GM12874 (cell line): ENCODE data around the gene ECI1.

ENCODE experiments used
- CTCF ChIP-seq: IDR thresholded peaks from 2 replicates; pipeline ENCODE4 v1.5.1; 2011; ENCODE audit warnings: low read depth, mild to moderate bottlenecking, control low read depth, low read length, moderate library complexity; ENCODE audit not compliant: insufficient read depth

ECI1 gene

GRCh38 chr16:2256531-2257140 lies 5.2 kb upstream of the ECI1 start:
- no peak for TF ChIP-seq CTCF

GRCh38 chr16:2253293-2253692 lies 1.9 kb upstream of the ECI1 start:
- TF ChIP-seq CTCF: no peak

GRCh38 chr16:2252806-2253148 lies 1.4 kb upstream of the ECI1 start:
- TF ChIP-seq CTCF: no peak

- TF ChIP-seq CTCF: no peak
These were observed 613 bp downstream of the ECI1 start for GRCh38 chr16:2250652-2251295.

GRCh38 chr16:2246301-2246885 lies 5.0 kb downstream of the ECI1 start:
- TF ChIP-seq CTCF: no peak

- TF ChIP-seq CTCF: no peak
These were observed 6.2 kb downstream of the ECI1 start for GRCh38 chr16:2244926-2245795.

GRCh38 chr16:2244301-2244700 lies 7.1 kb downstream of the ECI1 start:
- no peak for TF ChIP-seq CTCF
